Right ventricle myocardium superior (tissue), 1 donor: ENCODE results near the gene LMOD3. TPM values are rescaled to one million over a fixed set of nuclear protein-coding genes. Genes with fewer than 3 reads are reported as not detected.

Source experiments
- ATAC-seq: fragments of 200-7000 bp; cut with Tn5 transposase; one replicate; pipeline ENCODE4 v1.9.1; 2020; ENCODE audit warnings: mild to moderate bottlenecking; ENCODE audit not compliant: poor library complexity
- DNase-seq: peaks from one replicate; pipeline ENCODE4 v3.0.0-alpha.2; 2020
- intact Hi-C: fragments of 100-400 bp; cut with DNase I; formaldehyde crosslinking; loops from one replicate; pipeline ENCODE4 v1.11.2; 2022
- total RNA-seq: library from RNA; stranded (reverse); fragmentation: NEBNext Ultra II Directional; extraction: Animal tissue kit (Norgen Biotek cat#: 25700); gene quantifications from one replicate; pipeline ENCODE4 v1.2.1, GENCODE V29; 2021
- donor health status: DM: no; HTN: yes; CAD: no; lungs with severe emphysema.

The LMOD3 gene
- total RNA-seq, 1 donor from 2014 or later: 148 TPM

GRCh38 chr3:69129531-69129930 is 7.1 kb upstream of the LMOD3 start:
- DNase-seq (no peak), ATAC-seq (no peak)
- intact Hi-C loops: no loop called here

- intact Hi-C loops: no loop called here
- DNase-seq (no peak), ATAC-seq (no peak)
Observed at GRCh38 chr3:69128509-69128908, 6.1 kb upstream of the LMOD3 start.

GRCh38 chr3:69126999-69127398 is 4.6 kb upstream of the LMOD3 start:
- no peak for ATAC-seq
- no peak for DNase-seq
- intact Hi-C loops: no loop called here

- ATAC-seq (no peak), DNase-seq (no peak)
- intact Hi-C loops: no loop called here
Observed at GRCh38 chr3:69126216-69126615, 3.8 kb upstream of the LMOD3 start.

- intact Hi-C loops: no loop called here
- DNase-seq: no peak
- peak; percentile 56 for ATAC-seq
Observed at GRCh38 chr3:69121950-69122349, 445 bp downstream of the LMOD3 start.

- DNase-seq (no peak), ATAC-seq (peak; percentile 62)
- intact Hi-C loops: no loop called here
Observed at GRCh38 chr3:69121513-69121912, 882 bp downstream of the LMOD3 start.

- DNase-seq (no peak), ATAC-seq (peak; percentile 54)
- intact Hi-C loops: no loop called here
Observed at GRCh38 chr3:69120879-69121464, 1.4 kb downstream of the LMOD3 start.

- ATAC-seq (no peak), DNase-seq (no peak)
- intact Hi-C loops: no loop called here
Observed at GRCh38 chr3:69119681-69120080, 2.7 kb downstream of the LMOD3 start.

- no peak for DNase-seq
- ATAC-seq: no peak
- intact Hi-C loops: no loop called here
Observed at GRCh38 chr3:69119138-69119537, 3.3 kb downstream of the LMOD3 start.

GRCh38 chr3:69118555-69118954 is 3.8 kb downstream of the LMOD3 start:
- no peak for ATAC-seq
- intact Hi-C loops: no loop called here
- DNase-seq: no peak

- intact Hi-C loops: no loop called here
- no peak for DNase-seq
- peak; percentile 54 for ATAC-seq
Observed at GRCh38 chr3:69116897-69117296, 5.5 kb downstream of the LMOD3 start.

- DNase-seq: no peak
- intact Hi-C loops: no loop called here
- ATAC-seq: peak; percentile 24
Observed at GRCh38 chr3:69116162-69116561, 6.2 kb downstream of the LMOD3 start.

GRCh38 chr3:69115731-69116130 is 6.7 kb downstream of the LMOD3 start:
- intact Hi-C loops: no loop called here
- ATAC-seq: peak; percentile 86
- DNase-seq: no peak

GRCh38 chr3:69113536-69113935 is 8.9 kb downstream of the LMOD3 start:
- intact Hi-C loops: no loop called here
- DNase-seq (no peak), ATAC-seq (peak; percentile 14)

- ATAC-seq (no peak), DNase-seq (no peak)
- intact Hi-C loops: no loop called here
Observed at GRCh38 chr3:69110941-69111546, 11.4 kb downstream of the LMOD3 start.

- intact Hi-C loops: no loop called here
- ATAC-seq (no peak), DNase-seq (no peak)
Observed at GRCh38 chr3:69108811-69109210, 13.6 kb downstream of the LMOD3 start.

- no peak for ATAC-seq
- intact Hi-C loops: no loop called here
Observed at GRCh38 chr3:69107841-69108240, 14.6 kb downstream of the LMOD3 start.

GRCh38 chr3:69105320-69105719 is 17.1 kb downstream of the LMOD3 start:
- DNase-seq: no peak
- ATAC-seq: no peak
- intact Hi-C loops: no loop called here

More at GRCh38 chr3:69107841-69108240, 14.6 kb downstream of the LMOD3 start:
- no peak for DNase-seq

- intact Hi-C loops: no loop called here
- DNase-seq (no peak), ATAC-seq (no peak)
Observed at GRCh38 chr3:69104586-69104985, 17.8 kb downstream of the LMOD3 start.

GRCh38 chr3:69103123-69103522 is 19.3 kb downstream of the LMOD3 start:
- intact Hi-C loops: no loop called here
- DNase-seq: no peak
- peak; percentile 56 for ATAC-seq

GRCh38 chr3:69102384-69102783 is 20.0 kb downstream of the LMOD3 start:
- no peak for ATAC-seq
- intact Hi-C loops: no loop called here

More at GRCh38 chr3:69102384-69102783, 20.0 kb downstream of the LMOD3 start:
- DNase-seq: no peak
